Vagina (tissue), 2 donors: ENCODE data around the gene HCAR3. TPM values are rescaled to one million over a fixed set of nuclear protein-coding genes. Genes with fewer than 3 reads are reported as not detected.

Experiments used
- DNase-seq, 2 donors: peaks; one replicate each; pipeline ENCODE4 v3.0.0-alpha.2; 2017; ENCODE audit errors: extremely low spot score in 2 of 2
- H3K27ac ChIP-seq: fragments of 200-600 bp; sonication (generic); one replicate; pipeline ENCODE4 v1.5.1; 2019
- H3K27me3 ChIP-seq: fragments of 200-600 bp; sonication (generic); one replicate; pipeline ENCODE4 v1.5.1; 2019
- H3K36me3 ChIP-seq, 2 donors: fragments of 200-600 bp; sonication (generic); one replicate each; pipeline ENCODE4 v1.5.1; 2017 to 2019
- H3K4me1 ChIP-seq: fragments of 200-600 bp; sonication (generic); one replicate; pipeline ENCODE4 v1.5.1; 2019
- H3K4me3 ChIP-seq, 2 donors: fragments of 200-600 bp; sonication (generic); 1 replicate in 1 of 2; 2 replicates in 1 of 2; pipeline ENCODE4 v1.5.1; 2016 to 2019
- H3K9me3 ChIP-seq: fragments of 200-600 bp; sonication (generic); one replicate; pipeline ENCODE4 v1.5.1; 2019
- POLR2A ChIP-seq, 2 donors: fragments of 450-650 bp; IDR thresholded peaks; one replicate each; pipeline ENCODE4 v1.6.1; 2017; ENCODE audit warnings: antibody characterized with exemption in 2 of 2, mild to moderate bottlenecking in 2 of 2, moderate library complexity in 2 of 2
- POLR2AphosphoS5 ChIP-seq, 2 donors: sonication (generic); formaldehyde crosslinking; IDR thresholded peaks; one replicate each; pipeline ENCODE4 v1.9.0; 2017; ENCODE audit warnings: antibody characterized with exemption in 2 of 2, mild to moderate bottlenecking in 2 of 2, low read depth in 1 of 2; ENCODE audit not compliant: insufficient read depth in 1 of 2
- intact Hi-C: fragments of 100-400 bp; cut with DNase I; formaldehyde crosslinking; loops from one replicate; pipeline ENCODE4 v1.15.1; 2023
- total RNA-seq: library from RNA; depleted of rRNA; stranded (reverse); fragments of >200 nt; gene quantifications from one replicate; pipeline ENCODE4 v1.2.3, GENCODE V29; 2016
- TF ChIP-seq, protein P1 (sequence below), 3 experiments: fragments of 450-650 bp in 2 of 3; fragments of 200-600 bp in 1 of 3; sonication (generic) in 1 of 3; IDR thresholded peaks; one replicate each; pipeline ENCODE4 v1.5.1; 2017 to 2019; ENCODE audit warnings: antibody characterized with exemption in 3 of 3, mild to moderate bottlenecking in 2 of 3, moderate library complexity in 2 of 3

The HCAR3 gene
- total RNA-seq, 1 donor from 2014 or later, result 0.74 TPM

GRCh38 chr12:122749569-122750332 is 33.1 kb upstream of the HCAR3 start:
- Histone ChIP-seq H3K4me1 (peaks cover 18% of the 10 kb centered on the region), H3K9me3 (no peaks in the 10 kb centered on the region), H3K27me3 (no peaks in the 10 kb centered on the region), H3K4me3 (no peak overlapping the region), H3K27ac (no peak overlapping the region), H3K36me3 (peaks cover 0 to 7% of the 10 kb centered on the region in 2 donors)
- DNase-seq, result no peak
- no peak for TF ChIP-seq POLR2AphosphoS5 (IDR thresholded peaks at IDR 0.05; ENCODE audit: insufficient read depth in 1 of 2, low read depth in 1 of 2)
- no peak for TF ChIP-seq POLR2A (IDR thresholded peaks at IDR 0.05)
- TF ChIP-seq, protein P1, sequence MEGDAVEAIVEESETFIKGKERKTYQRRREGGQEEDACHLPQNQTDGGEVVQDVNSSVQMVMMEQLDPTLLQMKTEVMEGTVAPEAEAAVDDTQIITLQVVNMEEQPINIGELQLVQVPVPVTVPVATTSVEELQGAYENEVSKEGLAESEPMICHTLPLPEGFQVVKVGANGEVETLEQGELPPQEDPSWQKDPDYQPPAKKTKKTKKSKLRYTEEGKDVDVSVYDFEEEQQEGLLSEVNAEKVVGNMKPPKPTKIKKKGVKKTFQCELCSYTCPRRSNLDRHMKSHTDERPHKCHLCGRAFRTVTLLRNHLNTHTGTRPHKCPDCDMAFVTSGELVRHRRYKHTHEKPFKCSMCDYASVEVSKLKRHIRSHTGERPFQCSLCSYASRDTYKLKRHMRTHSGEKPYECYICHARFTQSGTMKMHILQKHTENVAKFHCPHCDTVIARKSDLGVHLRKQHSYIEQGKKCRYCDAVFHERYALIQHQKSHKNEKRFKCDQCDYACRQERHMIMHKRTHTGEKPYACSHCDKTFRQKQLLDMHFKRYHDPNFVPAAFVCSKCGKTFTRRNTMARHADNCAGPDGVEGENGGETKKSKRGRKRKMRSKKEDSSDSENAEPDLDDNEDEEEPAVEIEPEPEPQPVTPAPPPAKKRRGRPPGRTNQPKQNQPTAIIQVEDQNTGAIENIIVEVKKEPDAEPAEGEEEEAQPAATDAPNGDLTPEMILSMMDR (IDR thresholded peaks at IDR 0.05), result no peak
- intact Hi-C loops, result no loop called here

- H3K4me1 ChIP-seq, result no peaks in the 10 kb centered on the region
- H3K27ac ChIP-seq, result no peak overlapping the region
- no peak for DNase-seq
- H3K4me3 ChIP-seq, result no peak overlapping the region
- H3K27me3 ChIP-seq, result no peaks in the 10 kb centered on the region
- no peaks in the 10 kb centered on the region for H3K36me3 ChIP-seq
- intact Hi-C loops, result no loop called here
- H3K9me3 ChIP-seq, result no peaks in the 10 kb centered on the region
- no peak for TF ChIP-seq POLR2A (IDR thresholded peaks at IDR 0.05)
- no peak for TF ChIP-seq POLR2AphosphoS5 (IDR thresholded peaks at IDR 0.05; ENCODE audit: insufficient read depth in 1 of 2, low read depth in 1 of 2)
- TF ChIP-seq, protein P1 (IDR thresholded peaks at IDR 0.05), result no peak
Measured at GRCh38 chr12:122747224-122748135, 30.9 kb upstream of the HCAR3 start.

DNA sequence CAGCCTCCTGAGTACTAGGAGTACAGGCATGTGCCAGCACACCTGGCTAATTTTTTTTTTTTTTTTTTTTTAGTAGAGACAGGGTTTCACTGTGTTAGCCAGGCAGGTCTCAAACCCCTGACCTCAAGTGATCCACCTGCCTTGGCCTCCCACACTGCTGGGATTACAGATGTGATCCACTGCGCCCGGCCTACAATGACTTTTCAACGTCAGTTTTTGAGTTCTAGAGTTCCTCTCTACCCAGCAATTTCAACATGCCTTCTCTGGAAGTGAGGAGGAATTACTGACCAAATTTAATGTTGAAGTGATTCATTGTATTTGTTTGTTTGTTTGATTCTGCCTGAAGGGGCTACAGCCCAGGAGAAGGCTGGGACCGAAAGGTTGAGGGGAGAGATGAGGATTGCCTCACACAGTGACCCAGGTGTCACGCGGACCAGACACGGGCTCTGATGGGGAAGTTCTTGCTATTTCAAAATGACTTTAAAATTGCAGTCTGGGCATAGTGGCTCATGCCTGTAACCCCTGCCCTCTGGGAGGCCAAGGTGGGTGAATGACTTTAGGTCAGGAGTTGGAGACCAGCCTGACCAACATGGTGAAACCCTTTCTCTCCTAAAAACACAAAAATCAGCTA is 27.4 kb upstream of the HCAR3 start:
- DNase-seq, result no peak
- intact Hi-C loops, result no loop called here
- no peak overlapping the region for H3K4me3 ChIP-seq
- no peaks in the 10 kb centered on the region for H3K4me1 ChIP-seq
- TF ChIP-seq POLR2AphosphoS5 (IDR thresholded peaks at IDR 0.05; ENCODE audit: insufficient read depth in 1 of 2, low read depth in 1 of 2) (no peak), POLR2A (IDR thresholded peaks at IDR 0.05) (no peak)
- TF ChIP-seq, protein P1 (IDR thresholded peaks at IDR 0.05), result no peak
- no peaks in the 10 kb centered on the region for H3K36me3 ChIP-seq
- no peaks in the 10 kb centered on the region for H3K27me3 ChIP-seq
- no peaks in the 10 kb centered on the region for H3K9me3 ChIP-seq
- no peak overlapping the region for H3K27ac ChIP-seq

DNA sequence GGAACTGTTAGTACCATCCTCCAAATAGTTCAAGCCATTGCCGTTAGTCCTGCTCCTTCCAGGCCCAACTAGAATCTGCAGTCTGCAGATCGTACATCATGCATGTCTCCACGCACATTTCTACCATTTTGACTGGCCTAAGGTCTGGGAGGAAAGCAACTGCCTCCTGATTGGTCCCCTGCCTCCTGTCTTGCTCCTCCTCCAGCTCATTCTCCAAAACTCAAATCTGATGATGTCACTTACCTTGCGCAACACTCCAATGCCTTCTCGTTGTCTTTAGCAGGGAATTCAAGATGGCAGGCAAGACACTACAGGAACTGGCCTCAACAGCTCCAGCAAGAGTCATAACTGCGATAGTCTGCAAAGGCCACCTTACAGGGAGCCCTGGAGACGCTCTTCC is 23.7 kb upstream of the HCAR3 start:
- Histone ChIP-seq H3K4me3 (no peak overlapping the region), H3K27me3 (no peaks in the 10 kb centered on the region), H3K36me3 (no peaks in the 10 kb centered on the region), H3K4me1 (no peaks in the 10 kb centered on the region), H3K9me3 (no peaks in the 10 kb centered on the region), H3K27ac (no peak overlapping the region)
- intact Hi-C loops, result no loop called here
- TF ChIP-seq POLR2AphosphoS5 (IDR thresholded peaks at IDR 0.05; ENCODE audit: insufficient read depth in 1 of 2, low read depth in 1 of 2) (no peak), POLR2A (IDR thresholded peaks at IDR 0.05) (no peak)
- TF ChIP-seq, protein P1 (IDR thresholded peaks at IDR 0.05), result no peak
- DNase-seq, result no peak
